GM18499 (cell line): ENCODE measurements around the gene FSTL3.
"Not testable (repeated sequence)": the region's sequence is repeated elsewhere in the genome, so short reads cannot be mapped to it uniquely, and the experiment has no call there.

Experiments used
- ATAC-seq: cut with Tn5 transposase; IDR thresholded peaks from one replicate; pipeline ENCODE4 v1.9.1; 2021; ENCODE audit warnings: moderate number of reproducible peaks; ENCODE audit not compliant: insufficient read depth, unreplicated experiment

The FSTL3 gene

DNA sequence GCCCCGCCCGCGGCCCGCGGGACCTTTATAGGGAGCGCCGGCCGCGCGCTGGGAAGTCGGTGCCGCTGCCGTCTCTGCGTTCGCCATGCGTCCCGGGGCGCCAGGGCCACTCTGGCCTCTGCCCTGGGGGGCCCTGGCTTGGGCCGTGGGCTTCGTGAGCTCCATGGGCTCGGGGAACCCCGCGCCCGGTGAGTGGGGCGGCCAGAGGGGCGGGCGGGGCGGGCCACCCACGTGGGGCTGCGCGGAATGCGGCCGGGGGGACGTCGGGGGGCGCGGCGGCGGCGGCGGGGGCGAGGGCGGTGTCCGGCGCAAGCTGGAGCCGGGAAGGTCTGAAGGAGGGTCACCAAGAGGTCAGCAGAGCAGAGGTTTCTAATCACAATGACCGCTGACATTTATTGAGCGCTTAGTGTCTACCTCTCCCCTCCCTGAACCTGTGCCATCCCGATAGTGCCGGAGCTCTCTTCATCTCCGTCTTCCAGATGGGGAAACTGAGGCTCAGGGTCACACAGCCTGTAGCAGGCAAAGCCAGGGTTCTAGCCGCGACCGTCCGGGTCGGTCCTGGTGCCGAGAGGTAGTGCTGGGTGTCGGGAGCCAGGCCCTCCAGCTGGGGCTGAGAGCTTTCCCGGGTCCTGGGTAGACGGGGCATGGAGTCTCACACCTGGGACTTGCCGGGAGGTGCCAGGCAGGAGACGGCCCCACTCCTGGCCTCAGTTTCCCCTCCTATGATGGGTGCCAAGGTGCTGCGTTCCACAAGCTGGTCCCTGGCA is at the start of gene FSTL3:
Gene FSTL3, plus strand, starts transcription at position 54 of the 767 bp plus-strand sequence. Its CDS starts 32 bp downstream, at position 86.
- ATAC-seq, result no peak

DNA sequence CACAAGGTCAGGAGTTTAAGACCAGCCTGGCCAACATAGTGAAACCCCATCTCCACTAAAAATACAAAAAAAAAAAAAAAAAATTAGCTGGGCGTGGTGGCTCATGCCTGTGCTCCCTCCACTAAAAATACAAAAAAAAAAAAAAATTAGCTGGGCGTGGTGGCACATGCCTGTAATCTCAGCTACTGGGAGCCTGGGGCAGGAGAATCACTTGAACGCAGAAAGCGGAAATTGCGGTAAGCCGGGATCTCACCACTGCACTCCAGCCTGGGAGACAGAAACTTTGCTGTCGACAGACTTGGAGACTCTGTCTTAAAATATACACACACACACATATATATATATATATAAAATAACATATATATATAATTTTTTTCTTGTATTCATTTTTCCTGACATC is 49.6 kb upstream of the FSTL3 start:
- ATAC-seq, result not testable (repeated sequence)

DNA sequence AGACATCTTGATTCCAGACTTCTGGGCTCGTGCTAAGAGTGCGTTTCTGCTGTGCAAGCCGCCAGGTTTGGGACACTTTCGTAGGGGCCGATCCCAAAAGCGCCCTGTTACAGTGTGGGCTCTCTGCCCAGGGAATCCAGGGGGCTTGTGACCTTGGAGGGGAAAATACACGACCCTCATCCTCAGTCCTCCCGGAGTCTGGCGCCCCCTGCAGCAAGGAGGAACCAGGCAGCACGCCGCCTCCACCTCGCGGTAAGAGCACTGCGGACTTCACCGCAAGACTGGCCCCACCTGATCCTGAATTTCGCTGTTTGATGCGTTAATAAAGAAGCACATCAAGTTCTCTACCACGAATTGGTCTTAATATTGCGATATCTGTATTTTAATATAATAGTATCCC is 48.0 kb upstream of the FSTL3 start:
- ATAC-seq, result no peak

DNA sequence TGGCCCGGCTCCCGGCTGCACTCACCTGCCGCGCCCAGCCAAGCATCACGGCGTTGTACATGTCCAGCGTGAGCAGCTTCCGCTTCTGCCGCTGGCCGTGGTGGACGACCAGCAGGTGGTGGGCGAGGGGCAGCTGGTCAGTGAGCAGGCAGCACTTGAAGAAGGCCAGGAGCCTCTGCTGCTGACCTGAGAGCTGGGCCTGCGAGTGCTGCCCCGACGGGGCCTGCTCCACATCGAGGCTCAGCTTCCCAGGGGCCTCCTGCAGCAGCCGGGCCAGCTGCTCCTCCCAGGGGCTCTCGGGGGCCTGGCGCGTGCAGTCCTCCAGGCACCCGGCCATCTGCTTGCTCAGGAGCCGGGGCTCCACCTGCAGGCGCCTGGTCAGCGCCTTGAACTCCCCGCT is 46.7 kb upstream of the FSTL3 start:
- not testable (repeated sequence) for ATAC-seq

DNA sequence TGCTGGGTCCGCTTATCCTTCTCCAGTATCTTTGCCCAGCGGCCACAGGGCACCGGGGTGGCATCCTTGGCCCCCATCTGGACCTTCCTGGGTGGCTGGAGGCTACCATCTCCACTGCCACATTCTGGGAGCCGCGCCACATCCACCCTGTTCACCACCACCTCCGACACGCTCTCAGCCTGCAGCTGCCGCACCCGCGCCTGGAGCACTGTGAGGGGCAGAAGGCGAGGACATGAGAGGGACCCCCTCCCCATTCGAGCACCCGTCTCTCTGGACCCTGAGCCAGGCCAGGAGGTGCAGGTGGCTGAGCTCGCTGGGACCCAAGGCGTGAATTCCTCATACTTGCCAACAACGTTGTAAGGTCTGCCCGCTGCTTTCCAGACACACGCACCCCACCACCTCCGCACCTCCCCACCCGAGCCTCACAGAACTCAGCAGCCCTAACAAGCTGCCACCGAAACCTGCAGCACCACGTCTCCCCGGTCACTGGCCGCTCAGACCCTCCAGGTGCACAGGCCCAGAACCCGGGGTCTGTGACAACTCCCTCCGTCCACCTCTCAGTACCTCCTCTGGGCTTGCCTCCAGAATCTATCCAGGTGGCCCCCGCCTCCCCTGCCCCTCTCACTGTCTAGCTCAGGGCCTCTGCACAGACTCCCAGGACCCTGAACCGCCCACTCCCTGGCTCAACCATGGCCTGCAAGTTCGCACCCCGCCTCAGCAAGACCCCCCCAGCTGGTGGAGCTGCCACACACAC is 46.1 kb upstream of the FSTL3 start:
- ATAC-seq, result no peak

DNA sequence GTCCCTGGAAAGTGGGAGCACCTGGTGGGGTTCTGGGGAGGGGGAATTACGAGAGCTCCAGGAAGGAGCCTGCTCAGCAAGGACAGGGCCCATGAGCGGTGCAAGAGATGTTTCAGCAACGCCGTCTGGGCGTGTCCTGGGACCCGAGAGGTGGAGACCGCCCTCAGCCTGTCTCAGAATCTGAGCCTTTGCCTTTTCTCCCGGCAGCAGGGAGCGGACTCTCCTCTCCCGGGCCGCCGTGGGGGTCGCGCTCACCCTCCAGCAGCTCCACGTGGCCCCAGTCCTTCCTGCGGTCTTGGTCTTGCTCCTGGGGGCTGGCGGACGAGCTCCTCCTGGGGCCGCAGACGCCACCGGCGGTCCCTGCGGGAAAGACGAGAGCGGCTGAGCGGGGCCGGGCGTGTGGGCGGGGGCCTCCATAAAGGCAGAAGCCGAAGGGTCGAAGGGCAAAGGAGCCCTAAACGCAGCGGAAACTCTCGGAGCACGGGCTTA is 43.6 kb upstream of the FSTL3 start:
- no peak for ATAC-seq

DNA sequence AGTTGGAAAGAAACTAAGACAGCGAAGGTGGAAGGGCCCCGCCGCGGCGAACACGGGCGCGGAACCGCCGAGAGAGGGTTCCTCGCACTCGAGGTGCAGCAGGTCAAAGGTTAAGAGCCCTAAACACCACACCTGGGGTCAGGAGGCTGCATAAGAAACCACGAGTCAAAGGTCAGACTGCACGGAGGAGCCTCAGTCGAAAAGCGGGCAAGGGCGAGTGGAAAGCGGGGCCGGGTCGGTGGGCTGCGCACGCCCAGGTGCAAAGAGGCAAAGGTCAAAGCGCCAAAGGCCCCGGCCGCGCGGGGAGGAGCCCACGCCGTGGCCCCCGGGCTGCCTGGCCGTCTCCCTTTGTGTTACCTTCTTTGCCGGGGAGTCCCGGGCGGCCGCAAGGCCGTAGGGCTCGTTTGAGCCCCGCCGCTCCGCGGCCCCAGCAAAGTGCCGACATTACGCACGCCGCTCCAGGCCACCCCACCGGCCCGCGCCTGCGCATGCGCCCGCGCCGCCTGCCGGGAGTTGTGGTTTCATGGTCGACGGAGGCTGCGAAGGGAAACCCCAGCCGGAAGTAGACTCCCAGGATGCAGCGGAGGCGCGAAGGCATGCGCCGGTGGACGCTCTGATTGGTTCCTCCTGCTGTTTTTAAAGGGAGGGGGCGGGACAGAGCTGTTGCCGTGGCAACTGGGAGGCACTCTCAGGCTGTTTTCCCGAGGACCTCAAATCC is 43.0 kb upstream of the FSTL3 start, which contains the start of gene POLRMT:
Gene POLRMT, minus strand, starts transcription at position 470 of the 718 bp plus-strand sequence. Its CDS starts 25 bp downstream, at position 445.
- no peak for ATAC-seq

DNA sequence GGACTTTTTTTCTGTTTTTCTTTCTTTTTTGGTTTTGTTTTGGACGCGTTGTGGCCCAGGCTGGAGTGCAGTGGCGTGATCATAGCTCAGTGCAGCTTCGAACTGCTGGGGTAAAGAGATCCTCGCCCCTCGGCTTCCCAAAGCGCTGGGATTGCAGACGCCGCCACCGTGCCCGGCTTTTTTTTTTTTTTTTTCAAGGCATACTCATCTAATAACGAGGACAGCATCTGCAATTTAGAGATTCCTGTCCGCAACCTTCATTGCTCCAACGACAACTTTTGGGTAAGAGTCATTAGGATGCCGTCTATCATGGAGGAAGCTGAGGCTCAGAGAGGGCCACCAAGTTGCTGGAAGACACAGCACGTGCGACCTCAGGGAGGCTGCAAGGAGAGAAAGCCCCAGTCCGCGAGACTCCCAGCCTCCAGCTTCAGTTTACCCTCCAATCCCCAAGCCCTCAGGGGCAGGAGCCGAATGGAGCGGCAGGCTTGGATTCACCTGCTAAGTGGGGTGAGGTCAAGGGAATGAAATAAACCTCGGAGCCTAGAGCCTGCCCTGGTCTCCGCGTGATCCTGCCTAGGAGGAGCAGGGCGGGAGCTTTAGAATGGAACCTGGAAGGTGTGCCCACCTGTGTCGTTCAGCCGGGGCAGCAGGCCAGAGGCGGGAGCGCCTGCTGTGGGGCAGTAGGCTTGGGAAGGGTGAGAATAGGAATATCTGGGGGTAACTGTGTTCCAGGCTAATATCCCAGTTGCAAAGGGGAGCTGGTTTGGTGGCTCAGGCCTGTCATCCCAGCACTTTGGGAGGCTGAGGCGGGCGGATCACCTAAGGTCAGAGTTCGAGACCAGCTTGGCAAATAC is 42.2 kb upstream of the FSTL3 start:
- no peak for ATAC-seq

DNA sequence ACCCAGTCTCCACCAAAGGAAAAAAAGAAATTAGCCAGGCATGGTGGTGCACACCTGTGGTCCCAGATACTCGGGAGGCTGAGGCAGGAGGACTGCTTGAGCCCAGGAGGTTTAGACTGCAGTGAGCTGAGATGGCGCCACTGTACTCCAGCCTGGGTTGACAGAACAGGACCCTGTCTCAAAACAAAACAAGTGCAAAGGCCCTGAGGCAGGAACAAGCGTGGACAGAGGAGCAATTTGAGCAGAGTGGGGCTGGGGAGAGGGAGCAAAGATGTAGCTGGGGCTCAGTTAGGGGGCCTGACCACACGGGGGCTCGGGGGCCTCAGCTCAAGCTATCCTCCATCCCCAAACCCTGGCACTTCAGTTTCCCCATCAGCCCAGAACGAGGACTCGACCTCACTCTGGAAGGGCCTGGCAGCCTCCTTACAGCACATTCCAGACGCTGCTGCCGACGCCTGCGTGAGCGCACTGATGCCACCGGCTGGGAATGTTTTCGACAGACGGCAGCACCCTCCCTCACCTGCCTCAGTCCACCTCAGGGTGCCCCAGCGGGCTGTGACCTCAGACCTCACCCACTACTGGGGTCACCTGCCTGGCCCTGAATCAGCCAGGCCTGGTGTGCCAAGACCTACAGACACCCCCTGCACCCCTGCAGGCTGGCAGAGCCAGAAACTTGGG is 41.1 kb upstream of the FSTL3 start:
- no peak for ATAC-seq

DNA sequence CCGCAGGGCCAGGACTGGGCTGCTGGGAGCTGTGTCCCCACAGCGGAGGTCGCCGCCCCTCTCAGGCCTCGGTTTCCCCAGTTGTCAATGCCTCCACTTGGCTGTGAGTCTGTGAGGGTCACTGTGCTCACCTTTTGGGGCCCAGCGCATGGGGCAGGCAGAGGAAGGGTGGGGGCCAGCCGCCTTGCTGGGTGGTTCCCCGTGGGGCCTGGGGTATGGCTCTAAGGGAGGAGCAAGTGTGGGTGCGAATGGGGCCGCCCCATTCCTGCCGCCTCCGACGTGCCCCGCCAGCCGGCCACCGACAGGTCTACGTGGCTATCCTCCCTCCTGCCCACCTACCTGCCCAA is 37.3 kb upstream of the FSTL3 start:
- no peak for ATAC-seq

DNA sequence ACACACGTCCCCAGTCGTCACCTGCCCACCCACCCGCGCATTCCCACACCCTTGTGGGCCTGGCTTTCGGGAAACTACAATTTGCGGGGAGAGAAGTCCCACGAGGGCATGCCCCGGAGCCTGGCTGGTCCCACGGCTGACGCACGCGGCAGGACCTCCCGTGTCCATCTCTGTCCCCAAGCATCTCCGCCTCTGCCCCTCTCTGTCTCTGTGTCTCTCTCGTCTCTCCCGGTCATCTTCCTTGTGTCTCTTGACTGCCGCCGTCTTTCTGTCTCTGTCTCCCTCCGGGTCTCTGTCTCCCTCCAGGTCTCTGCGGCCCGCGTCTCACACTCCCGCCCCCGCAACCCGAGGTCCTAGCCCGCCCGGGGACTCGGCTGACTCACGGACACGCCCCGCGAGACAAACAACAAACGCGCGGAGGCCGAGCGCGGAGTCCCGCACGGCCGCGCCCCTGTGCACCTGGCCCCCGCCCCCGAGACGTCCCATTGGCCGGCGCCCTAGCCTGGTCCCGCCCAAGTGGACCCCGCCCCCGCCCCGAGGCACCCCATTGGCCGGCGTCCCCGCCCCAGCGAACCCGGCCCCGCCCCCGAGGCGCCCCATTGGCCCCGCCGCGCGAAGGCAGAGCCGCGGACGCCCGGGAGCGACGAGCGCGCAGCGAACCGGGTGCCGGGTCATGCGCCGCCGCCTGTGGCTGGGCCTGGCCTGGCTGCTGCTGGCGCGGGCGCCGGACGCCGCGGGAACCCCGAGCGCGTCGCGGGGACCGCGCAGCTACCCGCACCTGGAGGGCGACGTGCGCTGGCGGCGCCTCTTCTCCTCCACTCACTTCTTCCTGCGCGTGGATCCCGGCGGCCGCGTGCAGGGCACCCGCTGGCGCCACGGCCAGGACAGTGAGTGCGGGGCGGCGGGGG is 36.7 kb upstream of the FSTL3 start, which contains the start of gene FGF22:
Gene FGF22, plus strand, starts transcription at position 627 of the 908 bp plus-strand sequence. Its CDS starts 47 bp downstream, at position 674.
- ATAC-seq, result no peak

DNA sequence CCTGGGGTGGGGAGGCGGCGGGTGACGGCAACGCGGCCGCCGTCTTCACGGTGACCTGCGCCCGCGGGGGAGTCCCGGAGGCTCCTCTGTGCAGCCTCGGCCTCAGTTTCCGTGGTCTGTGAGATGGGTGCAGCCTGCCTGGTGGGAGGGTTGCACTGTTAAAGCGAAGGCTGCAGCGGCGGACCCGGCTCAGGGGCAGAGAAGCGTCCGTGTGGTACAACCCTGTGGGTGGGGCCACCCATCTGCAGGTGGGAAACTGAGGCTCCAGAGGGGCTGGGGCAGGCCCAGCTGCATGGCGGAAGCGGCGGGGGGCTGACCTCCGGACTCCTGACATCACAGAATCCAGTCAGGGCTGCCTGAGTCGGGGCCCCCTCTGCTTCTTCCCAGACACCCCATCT is 36.0 kb upstream of the FSTL3 start:
- no peak for ATAC-seq

DNA sequence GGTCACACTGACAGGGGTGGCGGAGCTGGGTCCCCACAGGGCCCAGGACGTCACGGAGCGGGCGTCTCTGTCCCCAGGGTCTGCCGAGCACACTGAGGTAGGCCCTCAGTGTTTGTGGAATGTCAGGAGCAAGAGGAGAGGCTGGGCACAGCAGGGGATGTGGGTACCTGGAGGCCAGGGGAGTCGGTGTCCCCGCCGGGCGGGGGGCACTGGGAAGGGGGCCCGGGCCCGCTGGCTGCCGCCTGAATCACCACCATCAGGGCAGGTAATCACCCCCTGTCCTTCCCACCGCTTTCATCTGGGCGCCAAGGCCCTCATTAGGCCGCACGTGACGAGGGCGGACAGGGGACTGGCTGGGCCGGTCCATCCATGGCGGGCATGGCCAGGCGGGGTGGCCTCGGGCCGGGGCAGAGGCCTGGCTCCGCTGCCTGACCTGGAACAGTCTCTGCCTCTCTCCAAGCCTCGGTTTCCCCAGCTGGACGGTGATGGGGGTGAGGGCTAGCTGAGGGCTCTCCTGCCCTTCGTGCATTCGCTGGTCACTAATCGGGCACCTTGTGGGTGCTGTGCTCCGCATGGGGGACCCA is 35.5 kb upstream of the FSTL3 start:
- ATAC-seq, result no peak

DNA sequence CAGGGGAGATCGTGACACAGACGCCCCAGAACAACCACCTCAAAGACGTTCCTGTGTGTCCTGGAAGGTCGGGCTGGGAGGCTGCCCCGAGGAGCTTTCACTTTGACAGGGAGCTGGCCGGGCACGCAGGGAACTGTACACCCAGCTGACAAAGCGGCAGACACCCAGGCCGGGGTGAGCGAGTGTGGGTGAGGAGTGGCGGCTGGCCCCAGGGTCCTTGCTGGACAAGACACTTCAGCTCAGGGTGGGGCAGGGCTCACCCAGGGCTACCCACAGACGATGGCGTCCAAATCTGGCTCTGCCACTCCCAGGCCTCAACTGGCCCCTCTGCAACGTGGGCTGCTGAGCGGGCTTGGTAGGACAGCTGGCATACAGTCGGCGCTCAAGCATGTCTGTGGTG is 34.5 kb upstream of the FSTL3 start:
- ATAC-seq, result no peak

DNA sequence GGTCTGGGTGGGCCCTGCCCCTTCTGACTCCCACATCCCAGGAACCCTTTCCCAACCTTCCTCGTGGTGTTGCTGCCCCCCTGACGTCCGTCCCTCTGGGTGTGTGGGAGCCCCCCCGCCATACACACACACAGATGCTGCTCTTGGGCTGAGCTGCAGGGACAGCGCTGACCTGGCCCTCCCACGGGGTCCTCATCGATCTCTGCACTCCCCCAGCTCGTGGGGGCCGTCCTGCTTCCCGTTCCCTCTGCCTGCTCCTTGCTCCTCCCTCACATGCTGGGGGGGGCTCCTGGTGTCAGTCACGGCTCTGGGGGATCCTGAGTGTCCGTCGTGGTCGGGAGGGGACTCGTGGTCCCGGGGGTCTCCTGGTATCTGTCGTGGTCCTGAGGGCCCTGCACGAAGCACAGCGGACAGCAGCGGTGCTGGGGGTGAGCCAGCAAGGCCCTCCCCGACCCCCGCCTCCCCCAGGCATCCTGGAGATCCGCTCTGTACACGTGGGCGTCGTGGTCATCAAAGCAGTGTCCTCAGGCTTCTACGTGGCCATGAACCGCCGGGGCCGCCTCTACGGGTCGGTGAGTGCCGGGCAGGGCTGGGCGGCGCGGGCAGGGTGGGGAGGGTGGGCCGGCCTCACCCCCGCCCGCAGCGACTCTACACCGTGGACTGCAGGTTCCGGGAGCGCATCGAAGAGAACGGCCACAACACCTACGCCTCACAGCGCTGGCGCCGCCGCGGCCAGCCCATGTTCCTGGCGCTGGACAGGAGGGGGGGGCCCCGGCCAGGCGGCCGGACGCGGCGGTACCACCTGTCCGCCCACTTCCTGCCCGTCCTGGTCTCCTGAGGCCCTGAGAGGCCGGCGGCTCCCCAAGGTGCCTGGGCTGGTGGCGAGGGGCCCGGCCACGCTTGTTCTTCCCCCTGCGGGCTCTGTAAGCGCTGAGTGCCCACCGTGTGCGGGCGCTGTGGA is 33.1 kb upstream of the FSTL3 start:
- no peak for ATAC-seq

DNA sequence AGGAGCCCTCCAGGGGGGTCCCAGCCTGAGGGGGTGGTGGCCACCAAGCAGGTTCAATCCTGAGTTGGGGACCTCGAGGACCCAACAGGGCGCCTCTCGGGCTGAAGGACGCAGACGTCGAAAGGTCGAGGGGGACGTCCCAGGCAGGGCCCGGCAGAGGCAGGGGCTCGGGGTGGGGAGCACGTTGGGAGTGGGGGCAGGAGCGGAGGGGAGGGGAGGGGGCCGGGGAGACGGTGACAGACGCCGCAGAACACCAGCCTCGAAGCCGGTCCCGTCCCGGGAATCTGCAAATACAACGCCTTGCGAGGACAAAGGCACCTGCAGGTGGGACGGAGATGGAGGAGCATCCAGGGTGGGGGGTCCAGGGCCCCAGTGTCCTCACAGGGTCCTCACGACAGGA is 32.5 kb upstream of the FSTL3 start:
- ATAC-seq, result no peak

DNA sequence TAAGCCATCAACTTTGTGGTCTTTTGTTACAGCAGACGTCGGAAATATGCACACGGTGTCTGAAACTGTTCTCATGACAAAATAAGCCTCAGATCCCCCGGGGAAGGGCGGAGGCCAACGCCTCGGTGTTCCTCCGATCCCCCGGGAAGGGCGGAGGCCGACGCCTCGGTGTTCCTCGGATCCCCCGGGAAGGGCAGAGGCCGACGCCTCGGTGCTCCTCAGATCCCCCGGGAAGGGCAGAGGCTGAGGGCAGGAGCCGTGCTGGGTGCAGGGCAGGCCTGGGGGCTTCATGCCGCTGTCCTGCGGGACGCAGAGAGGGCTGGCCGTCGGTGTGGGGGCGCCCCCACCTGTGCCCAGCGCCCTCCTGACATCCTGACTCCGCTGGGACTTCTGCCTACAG is 31.8 kb upstream of the FSTL3 start:
- ATAC-seq, result no peak
